RWPE1 (cell line): Measurements from ENCODE around the gene MRTFB.

Source experiments
- CTCF ChIA-PET: fragments of 350-600 bp; sonication (Branson Sonifier 250); formaldehyde crosslinking; extraction: SDS; loops from one replicate; lab custom pipeline; 2021; lab: Yijun Ruan, JAX
- POLR2A ChIA-PET: fragments of 400-600 bp; formaldehyde crosslinking; extraction: SDS; loops from one replicate; lab custom pipeline; 2020; ENCODE audit warnings: antibody characterized with exemption; ENCODE audit not compliant: low non-redundant PET; lab: Yijun Ruan, JAX
- DNase-seq: peaks from one replicate; pipeline ENCODE4 v3.0.0; 2012; ENCODE audit warnings: low spot score
- H3K27ac ChIP-seq: fragments of 450-650 bp; 2 replicates; pipeline ENCODE4 v1.5.1; 2017
- TF ChIP-seq, protein P1 (sequence below): fragments of 450-650 bp; conservative IDR thresholded peaks from 2 replicates; pipeline ENCODE4 v1.5.1; 2017; ENCODE audit warnings: low read depth, mild to moderate bottlenecking

Gene MRTFB

GRCh38 chr16:14232106-14232864, 161.2 kb downstream of the MRTFB start:
- ChIA-PET POLR2A (no interaction called here), CTCF (interaction anchor here (0.7 to 0.9 kb wide), 2 partner anchors 13 to 16 kb away, joined by 3 to 7 read pairs; no protein-coding TSS in a partner anchor)
- TF ChIP-seq, protein P1, sequence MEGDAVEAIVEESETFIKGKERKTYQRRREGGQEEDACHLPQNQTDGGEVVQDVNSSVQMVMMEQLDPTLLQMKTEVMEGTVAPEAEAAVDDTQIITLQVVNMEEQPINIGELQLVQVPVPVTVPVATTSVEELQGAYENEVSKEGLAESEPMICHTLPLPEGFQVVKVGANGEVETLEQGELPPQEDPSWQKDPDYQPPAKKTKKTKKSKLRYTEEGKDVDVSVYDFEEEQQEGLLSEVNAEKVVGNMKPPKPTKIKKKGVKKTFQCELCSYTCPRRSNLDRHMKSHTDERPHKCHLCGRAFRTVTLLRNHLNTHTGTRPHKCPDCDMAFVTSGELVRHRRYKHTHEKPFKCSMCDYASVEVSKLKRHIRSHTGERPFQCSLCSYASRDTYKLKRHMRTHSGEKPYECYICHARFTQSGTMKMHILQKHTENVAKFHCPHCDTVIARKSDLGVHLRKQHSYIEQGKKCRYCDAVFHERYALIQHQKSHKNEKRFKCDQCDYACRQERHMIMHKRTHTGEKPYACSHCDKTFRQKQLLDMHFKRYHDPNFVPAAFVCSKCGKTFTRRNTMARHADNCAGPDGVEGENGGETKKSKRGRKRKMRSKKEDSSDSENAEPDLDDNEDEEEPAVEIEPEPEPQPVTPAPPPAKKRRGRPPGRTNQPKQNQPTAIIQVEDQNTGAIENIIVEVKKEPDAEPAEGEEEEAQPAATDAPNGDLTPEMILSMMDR: no peak
- no peak overlapping the region for H3K27ac ChIP-seq
- DNase-seq: no peak

GRCh38 chr16:14236401-14236800, 165.3 kb downstream of the MRTFB start:
- no peak for DNase-seq
- H3K27ac ChIP-seq: no peak overlapping the region
- ChIA-PET CTCF (interaction anchor here (0.6 kb wide), 1 partner anchor 313 kb away, joined by 4 read pairs; no protein-coding TSS in a partner anchor), POLR2A (no interaction called here)
- TF ChIP-seq, protein P1: no peak

- POLR2A ChIA-PET: no interaction called here
- CTCF ChIA-PET: no interaction called here
- no peak for DNase-seq
- TF ChIP-seq, protein P1: no peak
- no peak overlapping the region for H3K27ac ChIP-seq
These were observed 167.6 kb downstream of the MRTFB start for GRCh38 chr16:14238756-14239155.

DNA sequence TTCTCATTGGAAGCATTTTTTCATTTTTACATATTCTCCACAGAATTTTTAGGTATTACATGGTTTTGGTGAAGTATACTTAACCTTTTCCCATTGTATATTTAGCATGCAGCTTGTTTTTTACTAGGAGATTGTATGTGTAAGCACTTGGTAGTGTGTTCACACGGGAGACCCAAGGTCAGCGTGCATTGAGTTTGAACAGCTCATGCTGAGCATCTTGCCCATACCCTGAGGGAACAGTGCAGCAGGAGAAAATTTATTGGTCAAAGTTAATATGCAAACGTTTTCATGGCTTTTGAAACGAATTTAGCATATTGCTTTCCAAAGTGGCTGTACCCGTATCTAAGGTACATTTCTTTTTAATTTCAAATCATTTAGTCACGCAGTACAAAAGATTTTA, 168.7 kb downstream of the MRTFB start:
- no peak for DNase-seq
- POLR2A ChIA-PET: interaction anchor here (0.6 kb wide), 1 partner anchor 40 kb away, joined by 4 read pairs; no protein-coding TSS in a partner anchor
- TF ChIP-seq, protein P1: no peak
- no peak overlapping the region for H3K27ac ChIP-seq
- CTCF ChIA-PET: interaction anchor here (0.6 to 1.2 kb wide), 3 partner anchors 10 to 280 kb away, joined by 3 read pairs; no protein-coding TSS in a partner anchor

DNA sequence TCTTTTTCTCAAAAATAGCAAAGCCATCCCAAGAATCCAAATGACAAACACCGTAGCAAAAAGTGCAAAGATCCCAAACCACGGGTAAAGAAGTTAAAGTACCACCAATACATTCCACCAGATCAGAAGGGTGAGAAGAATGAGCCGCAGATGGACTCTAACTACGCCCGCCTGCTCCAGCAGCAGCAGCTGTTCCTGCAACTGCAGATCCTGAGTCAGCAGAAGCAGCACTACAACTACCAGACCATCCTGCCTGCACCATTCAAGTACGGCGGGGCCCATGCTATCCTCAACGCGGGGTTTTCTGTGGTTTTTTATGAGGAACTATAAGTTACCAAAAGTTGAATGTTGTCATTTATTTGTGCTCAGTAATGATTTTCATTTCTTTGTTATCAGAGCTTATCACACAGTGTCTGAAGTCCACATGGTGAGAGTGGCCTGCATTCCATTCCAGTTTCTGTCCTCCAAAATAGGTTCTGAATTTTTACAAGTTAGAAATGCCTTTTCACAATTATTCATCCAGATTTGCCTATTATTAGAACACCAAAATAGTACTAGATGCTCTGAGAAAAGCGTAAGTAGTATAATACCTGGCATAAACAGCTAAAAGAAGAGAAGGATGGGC, 169.2 kb downstream of the MRTFB start:
- TF ChIP-seq, protein P1: no peak
- no peak for DNase-seq
- ChIA-PET CTCF (interaction anchor here (1.2 kb wide), 1 partner anchor 10 kb away, joined by 3 read pairs; no protein-coding TSS in a partner anchor), POLR2A (interaction anchor here (0.6 kb wide), 1 partner anchor 40 kb away, joined by 4 read pairs; no protein-coding TSS in a partner anchor)
- H3K27ac ChIP-seq: no peak overlapping the region

GRCh38 chr16:14240964-14241363, 169.8 kb downstream of the MRTFB start:
- H3K27ac ChIP-seq: no peak overlapping the region
- CTCF ChIA-PET: interaction anchor here (1.2 kb wide), 1 partner anchor 9 kb away, joined by 3 read pairs; no protein-coding TSS in a partner anchor

More at GRCh38 chr16:14240964-14241363, 169.8 kb downstream of the MRTFB start:
- TF ChIP-seq, protein P1: no peak
- POLR2A ChIA-PET: no interaction called here
- DNase-seq: no peak
